Measurements from ENCODE around the gene SRGAP1.
"Not testable (repeated sequence)": the region's sequence is repeated elsewhere in the genome, so short reads cannot be mapped to it uniquely, and the experiment has no call there.

SRGAP1 gene

GRCh38 chr12:64147875-64148274, 303.4 kb downstream of the SRGAP1 start:
- H3K27ac ChIP-seq, result no peak overlapping the region
- TF ChIP-seq, protein P1, sequence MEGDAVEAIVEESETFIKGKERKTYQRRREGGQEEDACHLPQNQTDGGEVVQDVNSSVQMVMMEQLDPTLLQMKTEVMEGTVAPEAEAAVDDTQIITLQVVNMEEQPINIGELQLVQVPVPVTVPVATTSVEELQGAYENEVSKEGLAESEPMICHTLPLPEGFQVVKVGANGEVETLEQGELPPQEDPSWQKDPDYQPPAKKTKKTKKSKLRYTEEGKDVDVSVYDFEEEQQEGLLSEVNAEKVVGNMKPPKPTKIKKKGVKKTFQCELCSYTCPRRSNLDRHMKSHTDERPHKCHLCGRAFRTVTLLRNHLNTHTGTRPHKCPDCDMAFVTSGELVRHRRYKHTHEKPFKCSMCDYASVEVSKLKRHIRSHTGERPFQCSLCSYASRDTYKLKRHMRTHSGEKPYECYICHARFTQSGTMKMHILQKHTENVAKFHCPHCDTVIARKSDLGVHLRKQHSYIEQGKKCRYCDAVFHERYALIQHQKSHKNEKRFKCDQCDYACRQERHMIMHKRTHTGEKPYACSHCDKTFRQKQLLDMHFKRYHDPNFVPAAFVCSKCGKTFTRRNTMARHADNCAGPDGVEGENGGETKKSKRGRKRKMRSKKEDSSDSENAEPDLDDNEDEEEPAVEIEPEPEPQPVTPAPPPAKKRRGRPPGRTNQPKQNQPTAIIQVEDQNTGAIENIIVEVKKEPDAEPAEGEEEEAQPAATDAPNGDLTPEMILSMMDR (IDR thresholded peaks at IDR 0.05; ENCODE audit: low read depth, low read length, missing control alignments), result no peak
- H3K36me3 ChIP-seq (replicated peaks), result peaks cover 4% of the 10 kb centered on the region
- DNase-seq, result no peak
- no peaks in the 10 kb centered on the region for H3K27me3 ChIP-seq (replicated peaks)
- in situ Hi-C loops (cut with HindIII; ENCODE audit: low pct_ligation_motif_present, low sequenced_read_pairs), result no loop called here
- H3K4me3 ChIP-seq (ENCODE audit: low read depth, low read length), result no peak overlapping the region

DNA sequence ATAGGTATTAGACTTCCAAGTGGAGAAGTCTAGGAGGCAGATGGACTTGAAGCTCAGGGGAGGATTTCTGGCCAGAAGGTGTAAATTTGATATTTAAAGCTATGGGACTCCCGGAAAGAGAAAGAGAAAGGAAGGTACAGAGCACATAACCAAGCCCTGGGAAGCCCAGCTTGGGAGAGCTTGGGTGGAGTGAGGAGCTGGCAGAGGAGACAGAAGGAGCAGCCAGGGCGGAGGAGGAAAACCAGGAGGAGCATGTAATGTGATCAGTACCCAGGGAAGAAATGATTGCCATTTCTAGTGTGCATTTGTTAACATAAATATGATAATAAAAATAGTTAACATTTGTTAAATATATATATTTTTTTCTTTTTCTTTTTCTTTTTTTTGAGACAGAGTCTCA, 310.2 kb downstream of the SRGAP1 start:
- H3K4me3 ChIP-seq (ENCODE audit: low read depth, low read length), result no peak overlapping the region
- no peaks in the 10 kb centered on the region for H3K27me3 ChIP-seq (replicated peaks)
- H3K36me3 ChIP-seq (replicated peaks), result no peaks in the 10 kb centered on the region
- DNase-seq, result no peak
- H3K27ac ChIP-seq, result no peak overlapping the region
- in situ Hi-C loops (cut with HindIII; ENCODE audit: low pct_ligation_motif_present, low sequenced_read_pairs), result no loop called here
- TF ChIP-seq, protein P1 (IDR thresholded peaks at IDR 0.05; ENCODE audit: low read depth, low read length, missing control alignments), result no peak

DNA sequence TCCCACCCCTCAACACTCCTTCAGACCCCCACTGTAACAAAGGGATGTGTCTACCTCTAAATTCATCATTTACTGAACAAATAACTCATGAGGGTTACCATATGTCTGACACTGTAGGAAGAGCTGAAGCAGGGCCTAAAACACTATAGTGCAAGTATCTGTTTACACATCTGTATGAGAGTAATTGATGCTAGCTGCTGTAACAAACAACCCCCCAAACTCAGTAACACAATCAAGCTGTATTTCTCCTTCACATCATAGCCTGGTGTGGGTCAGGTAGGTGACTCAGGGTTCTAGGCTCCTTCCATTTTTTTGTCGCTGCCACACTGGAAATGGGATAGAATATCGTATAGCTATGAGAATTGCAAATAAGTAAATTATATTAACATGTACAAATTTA, 312.6 kb downstream of the SRGAP1 start:
- no peaks in the 10 kb centered on the region for H3K36me3 ChIP-seq (replicated peaks)
- H3K4me3 ChIP-seq (ENCODE audit: low read depth, low read length), result no peak overlapping the region
- TF ChIP-seq, protein P1 (IDR thresholded peaks at IDR 0.05; ENCODE audit: low read depth, low read length, missing control alignments), result no peak
- in situ Hi-C loops (cut with HindIII; ENCODE audit: low pct_ligation_motif_present, low sequenced_read_pairs), result no loop called here
- no peak overlapping the region for H3K27ac ChIP-seq
- no peak for DNase-seq
- H3K27me3 ChIP-seq (replicated peaks), result no peaks in the 10 kb centered on the region

DNA sequence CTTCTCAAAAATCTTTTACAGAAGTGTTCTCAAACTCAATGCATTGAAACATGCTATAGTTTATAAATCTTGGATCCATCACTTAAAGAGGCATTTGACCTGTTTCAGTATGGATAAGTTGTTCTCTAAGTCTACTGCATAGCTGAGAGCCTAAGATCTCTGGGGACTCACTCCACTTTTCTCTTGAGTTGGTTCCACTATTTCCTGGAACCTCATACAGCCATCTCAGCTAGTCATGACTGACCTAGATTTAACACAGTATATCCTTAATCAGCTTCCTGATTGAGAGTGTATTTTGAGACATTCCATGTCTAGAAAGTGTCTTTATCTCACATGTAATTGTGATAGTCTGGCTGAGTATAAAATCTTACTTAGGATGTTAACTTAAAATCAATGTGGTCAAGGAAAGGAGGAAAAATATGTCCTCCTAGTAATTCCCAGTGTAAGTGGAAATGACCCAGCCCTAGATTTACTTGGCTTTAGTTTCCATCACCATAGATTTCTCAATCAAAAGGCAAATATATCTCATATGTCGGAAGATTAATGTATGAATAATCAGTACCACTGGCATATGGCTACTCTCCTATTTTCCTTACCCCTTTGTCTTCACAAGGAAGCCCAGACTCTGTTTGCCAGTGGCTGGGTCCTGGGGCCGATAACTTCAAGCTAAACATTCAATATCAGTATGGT, 315.7 kb downstream of the SRGAP1 start:
- H3K27me3 ChIP-seq (replicated peaks), result no peaks in the 10 kb centered on the region
- H3K36me3 ChIP-seq (replicated peaks), result no peaks in the 10 kb centered on the region
- H3K4me3 ChIP-seq (ENCODE audit: low read depth, low read length), result no peak overlapping the region
- in situ Hi-C loops (cut with HindIII; ENCODE audit: low pct_ligation_motif_present, low sequenced_read_pairs), result no loop called here
- no peak for DNase-seq
- TF ChIP-seq, protein P1 (IDR thresholded peaks at IDR 0.05; ENCODE audit: low read depth, low read length, missing control alignments), result no peak
- peak overlapping the region; percentile 80 for H3K27ac ChIP-seq

GRCh38 chr12:64160711-64161060, 316.2 kb downstream of the SRGAP1 start:
- H3K36me3 ChIP-seq (replicated peaks), result no peaks in the 10 kb centered on the region
- in situ Hi-C loops (cut with HindIII; ENCODE audit: low pct_ligation_motif_present, low sequenced_read_pairs), result no loop called here
- no peak overlapping the region for H3K4me3 ChIP-seq (ENCODE audit: low read depth, low read length)
- DNase-seq, result peak; percentile 33
- TF ChIP-seq, protein P1 (IDR thresholded peaks at IDR 0.05; ENCODE audit: low read depth, low read length, missing control alignments), result no peak
- peak overlapping the region; percentile 80 for H3K27ac ChIP-seq
- H3K27me3 ChIP-seq (replicated peaks), result no peaks in the 10 kb centered on the region

- DNase-seq, result peak; percentile 31
- H3K27me3 ChIP-seq (replicated peaks); H3K4me3 ChIP-seq (ENCODE audit: low read depth, low read length); in situ Hi-C loops (cut with HindIII; ENCODE audit: low pct_ligation_motif_present, low sequenced_read_pairs); H3K27ac ChIP-seq; H3K36me3 ChIP-seq (replicated peaks): not testable (repeated sequence)
These were observed 322.1 kb downstream of the SRGAP1 start for GRCh38 chr12:64166606-64167005.

DNA sequence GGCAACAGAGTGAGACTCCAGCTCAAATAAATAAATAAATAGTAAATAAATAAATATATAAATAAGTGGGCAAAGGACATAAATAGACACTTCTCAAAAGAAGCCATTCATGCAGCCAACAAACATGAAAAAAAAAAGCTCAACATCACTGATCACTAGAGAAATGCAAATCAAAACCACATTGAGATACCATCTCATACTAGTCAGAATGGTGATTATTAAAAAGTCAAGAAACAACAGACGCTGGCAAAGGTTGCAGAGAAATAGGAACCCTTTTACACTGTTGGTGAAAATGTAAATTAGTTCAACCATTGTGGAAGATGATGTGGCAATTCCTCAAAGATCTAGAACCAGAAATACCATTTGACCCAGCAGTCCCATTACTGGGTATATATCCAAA, 322.5 kb downstream of the SRGAP1 start:
- in situ Hi-C loops (cut with HindIII; ENCODE audit: low pct_ligation_motif_present, low sequenced_read_pairs); H3K36me3 ChIP-seq (replicated peaks); DNase-seq; H3K4me3 ChIP-seq (ENCODE audit: low read depth, low read length); H3K27me3 ChIP-seq (replicated peaks); H3K27ac ChIP-seq: not testable (repeated sequence)
